ENCODE measurements around the gene TXNDC2.

The TXNDC2 gene

DNA sequence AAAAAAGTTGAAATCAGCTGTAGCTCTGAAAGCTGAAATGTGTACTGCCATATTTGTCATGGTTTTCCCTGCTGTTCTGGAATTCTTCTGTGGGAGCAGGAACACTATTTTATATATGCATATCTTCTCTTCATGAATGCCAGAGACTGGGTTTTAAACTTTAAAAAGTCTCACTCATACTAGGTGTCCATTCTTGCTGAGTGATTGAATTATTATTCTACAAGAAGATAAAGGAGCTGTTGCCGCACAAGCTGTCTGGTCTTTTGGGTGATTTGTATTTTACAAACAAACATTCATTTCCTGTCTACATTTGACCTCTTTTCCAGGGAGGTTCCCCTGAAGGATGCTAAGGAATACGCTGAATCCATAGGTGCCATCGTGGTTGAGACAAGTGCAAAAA is 40.5 kb upstream of the TXNDC2 start:
- no peak for DNase-seq (ENCODE audit: low read depth)
- TF ChIP-seq, protein P1, sequence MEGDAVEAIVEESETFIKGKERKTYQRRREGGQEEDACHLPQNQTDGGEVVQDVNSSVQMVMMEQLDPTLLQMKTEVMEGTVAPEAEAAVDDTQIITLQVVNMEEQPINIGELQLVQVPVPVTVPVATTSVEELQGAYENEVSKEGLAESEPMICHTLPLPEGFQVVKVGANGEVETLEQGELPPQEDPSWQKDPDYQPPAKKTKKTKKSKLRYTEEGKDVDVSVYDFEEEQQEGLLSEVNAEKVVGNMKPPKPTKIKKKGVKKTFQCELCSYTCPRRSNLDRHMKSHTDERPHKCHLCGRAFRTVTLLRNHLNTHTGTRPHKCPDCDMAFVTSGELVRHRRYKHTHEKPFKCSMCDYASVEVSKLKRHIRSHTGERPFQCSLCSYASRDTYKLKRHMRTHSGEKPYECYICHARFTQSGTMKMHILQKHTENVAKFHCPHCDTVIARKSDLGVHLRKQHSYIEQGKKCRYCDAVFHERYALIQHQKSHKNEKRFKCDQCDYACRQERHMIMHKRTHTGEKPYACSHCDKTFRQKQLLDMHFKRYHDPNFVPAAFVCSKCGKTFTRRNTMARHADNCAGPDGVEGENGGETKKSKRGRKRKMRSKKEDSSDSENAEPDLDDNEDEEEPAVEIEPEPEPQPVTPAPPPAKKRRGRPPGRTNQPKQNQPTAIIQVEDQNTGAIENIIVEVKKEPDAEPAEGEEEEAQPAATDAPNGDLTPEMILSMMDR (IDR thresholded peaks at IDR 0.05; ENCODE audit: low read depth, low read length, missing control alignments) = no peak
- no peak overlapping the region for H3K4me3 ChIP-seq (ENCODE audit: low read depth, low read length)

DNA sequence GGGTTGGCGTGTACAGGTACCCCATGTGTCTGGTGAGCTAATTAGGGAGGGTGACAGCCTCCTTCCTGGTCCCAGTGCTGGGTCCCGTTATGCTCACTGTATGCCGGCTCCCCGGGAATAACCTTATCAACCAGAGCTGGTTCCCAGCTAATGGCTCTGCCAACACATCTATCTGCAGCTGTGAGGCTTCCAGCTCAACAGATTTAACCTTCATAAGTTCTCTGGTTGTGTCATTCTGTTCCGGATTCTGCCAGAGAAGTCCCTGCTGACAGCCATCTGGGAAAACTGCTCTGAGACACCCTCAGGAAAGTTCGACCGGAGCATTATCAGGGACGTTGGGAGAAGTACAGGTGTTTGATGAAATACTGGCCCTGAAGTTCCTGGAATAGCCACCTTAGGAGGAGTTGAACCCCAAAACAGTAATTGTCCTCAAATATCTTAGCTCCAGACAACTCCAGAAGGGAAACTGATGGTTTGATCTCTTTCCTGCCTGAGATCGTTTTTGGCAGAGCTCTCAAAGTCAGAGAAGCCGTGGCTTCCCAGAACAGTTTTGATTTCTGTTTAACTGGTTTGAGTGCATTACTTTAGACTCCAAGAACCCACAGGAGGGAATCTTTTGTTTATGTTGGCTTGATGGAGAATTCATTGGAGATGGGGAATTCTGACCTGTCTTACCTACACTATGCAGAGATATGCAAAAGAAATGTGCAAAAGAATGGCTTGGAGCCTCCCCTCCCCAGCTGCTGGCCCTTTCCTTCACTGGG is 39.4 kb upstream of the TXNDC2 start:
- TF ChIP-seq, protein P1 (IDR thresholded peaks at IDR 0.05; ENCODE audit: low read depth, low read length, missing control alignments) = no peak
- no peak overlapping the region for H3K4me3 ChIP-seq (ENCODE audit: low read depth, low read length)
- DNase-seq (ENCODE audit: low read depth) = no peak

DNA sequence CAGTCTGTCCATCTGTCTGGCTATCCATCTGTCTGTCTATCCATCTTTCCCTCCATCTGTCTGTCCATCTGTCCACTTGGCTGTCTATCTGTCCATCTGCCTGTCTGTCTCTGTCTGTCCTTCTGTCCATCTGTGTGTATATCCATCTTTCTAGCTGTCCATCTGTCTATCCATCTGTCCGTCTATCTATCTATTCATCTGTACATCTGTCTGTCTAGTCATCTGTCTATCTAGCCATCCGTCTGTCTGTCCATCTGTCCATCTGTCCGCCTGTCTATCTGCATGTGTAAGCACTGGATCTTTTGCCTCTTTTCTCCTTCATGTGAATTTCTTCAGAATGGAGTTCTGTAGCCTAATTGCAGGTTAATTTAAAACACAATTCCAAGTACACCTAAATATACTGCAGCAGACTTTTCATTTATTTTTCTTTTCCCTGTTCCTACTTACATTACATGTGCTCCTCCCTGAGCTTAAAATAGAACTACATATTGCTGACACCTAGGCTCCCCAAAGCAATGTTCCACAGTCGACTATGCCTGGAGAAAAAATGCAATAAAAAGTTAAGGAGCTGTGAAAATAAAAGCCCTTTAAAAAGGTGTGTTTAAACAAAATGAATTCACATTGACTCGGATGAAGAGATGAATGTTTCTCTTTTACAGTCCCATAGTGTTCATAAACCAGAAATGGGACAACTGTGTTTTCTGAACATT is 37.4 kb upstream of the TXNDC2 start:
- no peak for DNase-seq (ENCODE audit: low read depth)
- TF ChIP-seq, protein P1 (IDR thresholded peaks at IDR 0.05; ENCODE audit: low read depth, low read length, missing control alignments) = no peak
- H3K4me3 ChIP-seq (ENCODE audit: low read depth, low read length) = no peak overlapping the region

DNA sequence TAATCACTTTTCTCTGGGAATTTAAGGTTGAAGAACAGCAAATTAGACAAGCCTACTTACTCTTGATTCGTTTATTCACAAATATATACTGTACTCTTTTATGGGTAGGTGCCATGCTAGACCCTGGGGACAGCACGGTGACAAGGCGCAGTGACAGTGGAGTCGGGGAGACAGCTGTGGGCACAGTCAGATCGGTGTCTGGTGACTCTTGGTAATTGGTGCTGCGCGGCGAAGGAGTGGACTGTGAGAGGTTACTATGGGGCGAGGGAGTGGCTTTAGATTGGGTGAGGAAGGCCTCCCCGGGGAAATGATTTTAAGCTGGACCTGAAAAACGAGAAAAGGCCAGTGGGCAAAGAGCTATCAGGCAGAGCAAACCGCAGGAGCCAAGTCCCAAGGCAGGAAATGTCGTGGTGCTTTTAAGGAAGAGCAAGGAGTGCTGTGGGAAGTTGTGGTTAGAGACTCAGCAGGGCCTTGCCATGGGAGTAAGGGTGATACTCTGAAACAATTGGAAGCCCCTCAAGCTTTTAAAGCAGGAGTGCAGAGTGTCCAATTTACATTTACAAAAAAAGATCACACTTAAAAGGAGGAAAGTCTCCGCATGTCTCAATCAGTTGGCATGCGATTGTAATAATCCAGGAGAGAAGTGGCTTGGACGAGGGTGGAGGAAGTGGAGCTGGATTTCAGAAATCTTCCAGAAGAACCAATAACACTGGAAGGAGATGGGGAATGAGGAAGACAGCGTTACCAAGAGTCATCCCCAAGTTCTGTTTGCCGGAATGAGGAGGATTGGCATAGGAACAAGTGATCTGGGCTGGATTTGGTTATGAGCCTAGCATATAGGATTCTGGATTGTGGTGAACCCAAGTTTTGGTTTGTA is 36.1 kb upstream of the TXNDC2 start:
- no peak overlapping the region for H3K4me3 ChIP-seq (ENCODE audit: low read depth, low read length)
- TF ChIP-seq, protein P1 (IDR thresholded peaks at IDR 0.05; ENCODE audit: low read depth, low read length, missing control alignments) = no peak
- DNase-seq (ENCODE audit: low read depth) = no peak

DNA sequence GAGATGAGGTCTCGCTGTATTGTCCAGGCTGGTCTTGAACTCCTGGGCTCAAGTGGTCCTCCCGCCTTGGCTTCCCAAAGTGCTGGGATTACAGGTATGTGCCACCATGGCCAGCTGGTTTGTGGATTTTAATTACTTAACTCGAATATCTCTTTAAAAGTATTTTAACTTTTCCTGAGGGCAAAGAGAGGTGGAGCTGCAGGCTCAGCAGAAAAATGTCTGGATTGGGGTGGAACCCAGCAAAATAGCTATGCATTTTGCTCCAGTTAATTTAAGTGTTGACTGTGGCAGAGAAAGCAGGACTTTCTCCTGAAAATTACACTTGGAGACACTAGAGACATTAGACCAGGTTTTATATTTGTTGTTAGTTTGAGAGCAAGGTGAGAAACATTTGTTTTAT is 35.5 kb upstream of the TXNDC2 start:
- TF ChIP-seq, protein P1 (IDR thresholded peaks at IDR 0.05; ENCODE audit: low read depth, low read length, missing control alignments) = no peak
- no peak overlapping the region for H3K4me3 ChIP-seq (ENCODE audit: low read depth, low read length)
- no peak for DNase-seq (ENCODE audit: low read depth)

DNA sequence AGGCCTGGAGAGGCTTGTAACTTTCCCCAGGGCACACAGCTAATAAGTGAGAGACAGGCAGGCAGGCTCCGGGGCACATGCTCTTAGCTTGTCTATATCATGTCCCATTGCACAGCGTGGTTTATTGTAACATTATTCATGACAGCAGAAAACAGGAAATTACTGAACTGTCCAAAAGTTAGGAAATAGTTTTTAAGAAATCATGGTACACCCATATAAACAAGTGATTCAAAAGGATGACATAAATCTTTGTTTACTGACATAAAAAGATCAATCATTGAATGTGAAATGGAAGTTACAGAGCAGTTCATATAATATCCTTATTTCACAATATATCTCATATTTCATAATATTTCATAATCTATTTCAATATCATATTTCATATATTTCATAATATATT is 34.3 kb upstream of the TXNDC2 start:
- DNase-seq (ENCODE audit: low read depth) = no peak
- TF ChIP-seq, protein P1 (IDR thresholded peaks at IDR 0.05; ENCODE audit: low read depth, low read length, missing control alignments) = no peak

More for the DNA sequence above, 34.3 kb upstream of the TXNDC2 start:
- no peak overlapping the region for H3K4me3 ChIP-seq (ENCODE audit: low read depth, low read length)
